KBM-7 (cell line): ENCODE results near the gene RNPEPL1.
A peak's percentile ranks its signal among the peaks of the same experiment; 100 is the strongest.
"Not testable (repeated sequence)": the region's sequence is repeated elsewhere in the genome, so short reads cannot be mapped to it uniquely, and the experiment has no call there.

Source experiments
- DNase-seq: peaks from one replicate; pipeline ENCODE4 v3.0.0-alpha.2; 2015
- in situ Hi-C: fragments of 300-500 bp; cut with MboI; formaldehyde crosslinking; loops from 2 replicates; pipeline ENCODE4 v1.14.3; 2020; ENCODE audit warnings: low sequenced_read_pairs, low pct_unique_long_range_greater_than_20kb, mixed read lengths

The RNPEPL1 gene

DNA sequence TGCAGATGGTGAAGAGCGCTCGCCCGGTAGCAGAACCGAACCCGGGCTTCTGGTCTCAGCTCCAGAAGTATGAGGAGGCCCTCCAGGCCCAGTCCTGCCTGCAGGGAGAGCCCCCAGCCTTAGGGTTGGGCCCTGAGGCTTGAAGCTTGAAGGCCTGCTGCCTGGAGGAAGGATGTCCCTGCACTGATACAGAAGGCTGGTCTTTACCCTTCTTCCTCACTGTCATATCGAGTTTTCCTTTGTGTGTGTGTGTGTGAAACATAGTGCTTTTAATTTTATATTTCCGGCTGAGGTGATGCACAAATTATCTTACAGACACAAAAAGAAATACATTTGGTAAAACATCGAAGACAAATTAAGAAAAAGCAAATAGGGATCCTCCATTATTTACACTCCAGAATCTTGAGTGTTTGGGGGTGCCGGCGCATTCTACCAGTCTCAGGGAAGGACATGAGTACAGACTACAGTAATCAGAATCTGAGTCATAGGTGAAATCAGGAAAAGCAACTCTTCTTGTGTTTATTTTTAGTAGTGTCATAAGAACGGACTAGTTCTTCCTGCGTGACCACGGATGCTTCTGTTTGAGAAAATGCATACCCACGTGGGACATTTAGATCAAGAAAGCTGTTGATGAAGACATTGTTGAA lies 6.8 kb upstream of the RNPEPL1 start:
- DNase-seq = no peak
- in situ Hi-C loops = no loop called here

DNA sequence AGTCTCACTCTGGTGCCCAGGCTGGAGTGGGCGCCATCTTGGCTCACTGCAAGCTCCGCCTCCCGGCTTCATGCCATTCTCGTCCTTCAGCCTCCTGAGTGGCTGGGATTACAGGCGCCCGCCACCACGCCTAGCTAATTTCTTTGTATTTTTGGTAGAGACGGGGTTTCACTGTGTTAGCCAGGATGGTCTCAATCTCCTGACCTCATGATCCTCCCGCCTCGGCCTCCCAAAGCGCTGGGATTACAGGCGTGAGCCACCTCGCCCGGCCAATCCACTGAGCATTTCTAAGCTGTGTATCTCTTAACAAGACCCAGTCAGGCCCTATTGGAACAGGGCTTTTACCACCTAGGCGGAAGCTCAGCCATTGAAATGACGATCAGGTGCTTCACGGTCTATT lies 5.1 kb upstream of the RNPEPL1 start:
- in situ Hi-C loops, DNase-seq: not testable (repeated sequence)

DNA sequence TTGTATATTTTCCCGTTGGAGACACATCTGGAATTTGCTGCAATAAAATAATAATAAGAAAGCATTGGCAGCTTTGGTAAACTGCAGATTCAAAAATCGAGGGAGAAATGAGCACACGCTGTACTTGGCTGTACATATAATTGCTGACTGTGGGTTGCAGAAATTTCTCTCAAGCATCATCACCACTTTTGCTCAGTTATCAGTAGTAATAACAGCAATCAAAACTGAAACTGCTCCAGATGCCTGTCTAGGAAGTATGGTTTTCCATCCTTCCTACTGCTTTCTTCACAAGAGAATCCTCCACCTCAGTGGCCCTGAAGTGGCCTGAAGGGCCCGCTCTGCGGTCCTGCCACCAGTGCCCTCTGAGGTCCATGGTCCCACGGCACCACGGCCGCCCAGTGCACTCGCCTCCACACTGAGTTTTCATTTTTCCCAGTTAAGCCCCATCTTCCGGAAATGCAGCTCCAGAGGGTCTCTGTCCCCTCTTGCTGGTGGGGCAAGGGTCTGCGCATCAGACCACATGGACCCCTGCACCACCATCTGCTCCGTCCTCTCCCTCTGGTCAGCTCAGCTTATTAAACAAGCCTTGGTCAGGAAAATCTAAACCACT lies 4.2 kb upstream of the RNPEPL1 start:
- in situ Hi-C loops = no loop called here
- DNase-seq = no peak

DNA sequence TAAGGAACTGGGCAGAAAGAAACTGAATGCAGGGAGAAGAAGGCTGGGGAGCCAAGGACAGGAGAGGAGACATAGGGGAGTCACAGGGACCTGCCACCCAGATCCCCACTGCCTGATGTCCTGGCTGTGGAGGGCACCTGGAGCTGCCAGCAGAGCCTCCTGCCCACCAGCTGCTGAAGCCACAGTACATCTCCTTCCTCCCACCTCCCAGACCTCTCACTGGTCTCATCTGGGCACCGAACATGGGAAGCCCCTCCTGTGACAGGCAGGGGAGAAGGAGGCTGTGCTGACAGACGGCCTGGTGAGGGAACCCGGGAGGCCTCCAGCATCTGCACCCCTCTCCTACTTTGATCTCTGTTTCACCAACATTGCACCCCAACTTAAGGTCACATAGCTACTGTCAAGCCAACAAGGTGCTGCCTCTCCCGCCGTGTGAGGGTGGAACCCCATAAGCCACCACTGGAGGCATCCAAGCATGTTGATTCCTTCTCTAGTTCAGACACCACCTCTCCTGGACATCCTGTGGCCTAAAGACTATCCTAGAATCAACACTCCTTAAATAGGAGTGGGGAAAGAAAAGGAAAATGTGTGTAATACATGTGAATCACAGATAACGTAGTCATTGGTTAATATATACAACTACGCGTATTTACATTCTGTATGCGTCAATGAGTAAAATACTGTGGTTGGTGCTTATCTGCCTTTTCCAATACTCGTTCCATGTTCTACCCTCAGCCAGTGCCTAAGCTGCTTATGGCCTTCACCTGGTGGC lies 3.5 kb upstream of the RNPEPL1 start:
- in situ Hi-C loops = no loop called here
- no peak for DNase-seq

DNA sequence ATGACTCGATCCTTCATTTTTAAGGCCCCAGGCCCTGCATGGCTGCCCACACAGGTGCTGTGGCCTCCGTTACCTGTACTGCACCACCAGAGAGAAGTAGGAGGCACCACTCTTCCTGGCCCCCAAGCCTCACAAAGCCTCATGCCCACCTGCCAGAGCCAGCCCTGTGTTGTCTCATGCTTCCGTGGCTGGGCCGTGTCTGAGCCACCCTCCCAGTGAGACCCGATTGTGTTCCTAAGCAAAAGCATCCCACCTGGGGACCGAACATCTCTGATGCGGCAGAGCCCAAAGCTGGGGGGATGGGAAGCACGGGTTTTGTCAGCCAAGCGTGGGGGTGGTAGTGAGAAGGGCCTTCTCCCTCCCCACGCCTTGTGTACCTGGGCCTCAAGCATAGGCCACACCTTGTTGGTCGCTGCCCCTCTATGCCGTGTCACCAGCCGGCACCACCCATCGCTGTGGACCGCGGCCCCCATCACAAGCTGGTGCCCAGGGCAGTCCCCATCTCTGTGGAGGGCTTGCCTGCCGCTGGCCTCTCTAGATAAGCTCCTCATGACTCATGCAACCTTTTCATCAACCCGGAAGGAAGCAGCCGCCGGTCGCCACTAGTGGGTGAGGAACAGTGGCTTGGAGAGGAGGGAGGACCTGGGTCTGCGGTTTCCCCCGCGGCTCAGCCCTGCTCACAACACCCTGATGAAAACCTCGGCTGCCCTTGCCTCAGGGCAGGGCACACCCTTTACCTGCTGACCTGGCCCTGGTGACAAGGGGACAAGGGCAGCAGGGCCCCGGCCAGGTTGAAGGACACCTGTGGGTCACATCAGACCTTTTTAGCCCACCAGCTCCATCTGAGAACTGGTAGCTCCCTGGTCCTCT lies 2.7 kb upstream of the RNPEPL1 start:
- peak; percentile 98 for DNase-seq
- in situ Hi-C loops = no loop called here

DNA sequence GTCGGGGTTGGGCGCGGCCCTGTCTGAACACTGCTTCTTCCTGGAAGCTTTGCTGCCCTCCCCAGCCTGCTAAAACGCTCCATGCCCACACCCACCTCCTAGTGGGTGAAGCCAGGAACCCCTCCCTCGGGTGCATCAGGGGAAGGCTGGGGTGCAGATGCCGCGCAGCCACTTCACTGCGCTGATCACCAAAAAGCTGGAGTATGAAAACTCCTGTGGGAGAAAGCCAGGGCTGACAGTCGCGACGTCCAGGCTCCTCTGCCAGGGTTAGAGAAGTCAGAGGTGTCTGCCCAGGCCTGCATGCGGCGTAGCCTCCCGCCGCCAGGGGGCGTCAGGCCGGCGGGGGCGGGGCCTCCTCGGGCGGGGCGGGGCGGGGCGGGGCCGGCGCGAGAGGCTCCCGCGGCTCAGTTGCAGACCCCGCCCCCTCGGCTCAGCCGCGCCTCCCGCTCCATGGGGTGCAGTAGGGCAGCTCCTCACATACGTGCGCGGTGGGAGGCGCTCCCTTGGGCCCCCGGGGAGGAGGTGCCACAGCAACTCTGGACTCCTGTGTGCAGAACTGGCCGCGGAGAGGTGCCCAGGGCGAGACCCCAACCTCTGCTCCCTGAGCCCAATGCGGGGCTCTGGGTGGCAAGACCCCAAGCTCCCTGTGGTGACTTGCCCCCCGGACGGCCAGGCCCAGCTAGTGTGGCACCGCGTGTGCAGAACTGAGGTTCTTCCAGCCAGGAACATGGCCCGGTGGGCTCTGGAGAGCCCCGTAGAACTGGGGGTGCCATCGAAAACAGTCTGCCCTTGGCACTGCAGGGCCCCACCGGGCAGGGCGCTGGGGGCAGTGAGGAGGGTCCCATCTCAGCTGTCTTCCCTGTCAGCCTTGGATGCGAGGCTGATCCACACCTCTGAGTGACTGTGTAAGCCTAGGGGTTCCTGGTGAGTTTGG lies 1.8 kb upstream of the RNPEPL1 start:
- DNase-seq = peak; percentile 80
- in situ Hi-C loops = no loop called here

DNA sequence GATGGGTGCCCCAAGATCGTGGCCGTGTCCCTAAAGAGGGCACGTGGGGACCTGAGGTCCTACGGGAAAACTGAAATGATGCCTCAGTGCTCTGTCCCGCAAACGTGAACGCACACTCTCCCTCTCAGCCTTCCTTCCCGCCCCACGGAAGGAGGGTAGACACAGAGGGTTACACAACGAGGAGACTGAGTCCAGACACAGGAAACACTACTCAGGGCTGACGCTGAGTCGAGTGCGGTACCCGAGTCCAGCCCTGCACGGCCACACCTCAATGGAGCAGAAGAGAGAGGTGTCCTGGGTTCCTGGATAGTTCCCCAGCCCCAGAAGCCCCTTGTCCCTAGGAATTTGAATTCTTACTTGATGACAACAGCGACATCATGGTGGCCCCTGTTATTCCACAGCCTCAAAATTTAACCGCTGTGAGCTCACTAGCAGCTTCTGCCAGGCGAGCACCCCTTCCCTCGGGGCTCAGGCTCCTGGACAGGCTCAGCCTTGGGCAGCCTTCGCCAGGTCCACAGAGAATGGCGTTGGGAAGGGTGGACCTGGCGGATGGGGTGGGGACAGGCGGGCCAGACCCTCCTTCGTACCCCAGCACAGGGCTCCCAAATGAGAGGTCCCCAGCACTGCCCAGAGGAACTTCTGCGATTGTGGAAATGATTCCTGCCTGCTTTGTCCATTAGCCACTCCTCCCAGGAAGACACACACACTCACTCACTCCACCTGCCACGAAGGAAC lies 980 bp upstream of the RNPEPL1 start:
- in situ Hi-C loops = no loop called here

DNA sequence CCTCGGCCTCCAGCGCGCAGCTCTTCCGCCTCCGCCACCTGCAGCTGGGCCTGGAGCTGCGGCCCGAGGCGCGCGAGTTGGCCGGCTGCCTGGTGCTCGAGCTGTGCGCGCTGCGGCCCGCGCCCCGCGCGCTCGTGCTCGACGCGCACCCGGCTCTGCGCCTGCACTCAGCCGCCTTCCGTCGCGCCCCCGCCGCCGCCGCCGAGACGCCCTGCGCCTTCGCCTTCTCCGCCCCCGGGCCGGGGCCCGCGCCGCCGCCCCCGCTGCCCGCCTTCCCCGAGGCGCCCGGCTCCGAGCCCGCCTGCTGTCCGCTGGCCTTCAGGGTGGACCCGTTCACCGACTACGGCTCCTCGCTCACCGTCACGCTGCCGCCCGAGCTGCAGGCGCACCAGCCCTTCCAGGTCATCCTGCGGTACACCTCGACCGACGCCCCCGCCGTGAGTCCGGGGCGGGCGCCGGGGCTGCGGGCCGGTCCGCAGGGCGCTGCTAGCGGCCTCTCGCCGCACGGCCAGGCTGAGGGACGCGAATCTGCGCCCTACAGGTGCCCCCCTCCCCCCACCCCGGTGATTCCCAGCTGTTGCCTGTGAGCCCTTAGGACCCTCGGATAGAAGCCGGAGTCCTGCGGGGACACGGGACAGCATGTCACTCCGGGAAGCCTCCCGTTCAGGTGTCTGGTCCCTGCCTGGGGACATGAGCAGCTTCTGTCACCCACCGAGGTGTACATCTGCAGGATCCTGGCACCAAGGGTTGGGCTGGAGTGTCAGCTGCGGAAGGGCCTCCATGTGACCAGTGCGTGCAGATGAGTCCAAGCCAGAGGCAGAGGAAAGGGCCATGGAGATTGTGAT lies 616 bp downstream of the RNPEPL1 start:
- DNase-seq = peak; percentile 39
- in situ Hi-C loops = no loop called here

More for the DNA sequence above, 980 bp upstream of the RNPEPL1 start:
- DNase-seq = peak; percentile 20

DNA sequence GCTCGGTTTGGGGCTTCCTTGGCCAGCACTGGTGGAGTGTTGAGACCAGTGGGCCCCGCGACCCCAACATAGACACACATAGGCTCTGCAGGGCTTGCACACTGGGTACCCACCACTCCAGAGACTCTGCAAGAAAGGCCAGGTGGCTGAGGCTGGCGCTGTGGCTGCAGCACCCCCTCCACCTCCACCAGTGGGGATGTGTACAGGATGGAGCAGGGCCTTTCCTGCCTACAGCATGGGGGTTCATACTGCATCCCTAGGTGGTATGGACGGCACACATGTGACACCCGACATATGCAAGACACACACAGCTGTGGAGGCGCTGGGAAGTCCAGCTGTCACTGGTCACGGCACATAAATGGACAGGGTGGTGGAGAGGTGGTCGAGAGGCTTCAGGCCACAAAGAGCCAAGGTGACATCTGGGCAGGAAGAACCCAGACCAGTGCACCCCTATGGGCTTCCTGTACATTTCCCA lies 1.3 kb downstream of the RNPEPL1 start:
- no peak for DNase-seq
- in situ Hi-C loops = no loop called here

DNA sequence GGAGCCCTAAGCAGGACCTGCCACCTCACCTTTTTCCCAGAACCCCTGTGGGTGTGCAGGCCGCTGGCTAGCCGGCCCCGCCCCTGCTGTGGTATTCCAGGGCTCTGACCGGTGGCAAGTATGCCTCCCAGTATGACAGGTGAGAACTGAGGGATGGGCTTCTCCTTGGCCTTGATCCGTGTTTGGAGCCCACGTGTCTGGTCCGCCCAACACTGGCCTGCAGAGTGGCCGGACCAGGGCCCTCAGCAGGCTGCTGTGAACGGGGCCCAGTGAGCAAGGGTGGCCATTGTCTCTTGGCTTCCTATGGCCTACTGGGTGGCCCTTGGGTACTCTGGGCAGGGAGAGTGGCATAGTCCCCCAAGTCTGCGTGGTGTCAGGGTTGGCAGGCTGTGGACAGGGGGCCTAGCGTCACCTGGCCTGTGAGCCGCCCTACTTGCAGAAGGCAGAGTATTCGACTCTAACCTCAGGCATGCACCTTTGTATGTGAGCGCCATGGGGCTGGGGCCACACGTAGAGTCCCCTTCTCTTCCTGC lies 1.8 kb downstream of the RNPEPL1 start:
- DNase-seq = no peak
- in situ Hi-C loops = no loop called here

DNA sequence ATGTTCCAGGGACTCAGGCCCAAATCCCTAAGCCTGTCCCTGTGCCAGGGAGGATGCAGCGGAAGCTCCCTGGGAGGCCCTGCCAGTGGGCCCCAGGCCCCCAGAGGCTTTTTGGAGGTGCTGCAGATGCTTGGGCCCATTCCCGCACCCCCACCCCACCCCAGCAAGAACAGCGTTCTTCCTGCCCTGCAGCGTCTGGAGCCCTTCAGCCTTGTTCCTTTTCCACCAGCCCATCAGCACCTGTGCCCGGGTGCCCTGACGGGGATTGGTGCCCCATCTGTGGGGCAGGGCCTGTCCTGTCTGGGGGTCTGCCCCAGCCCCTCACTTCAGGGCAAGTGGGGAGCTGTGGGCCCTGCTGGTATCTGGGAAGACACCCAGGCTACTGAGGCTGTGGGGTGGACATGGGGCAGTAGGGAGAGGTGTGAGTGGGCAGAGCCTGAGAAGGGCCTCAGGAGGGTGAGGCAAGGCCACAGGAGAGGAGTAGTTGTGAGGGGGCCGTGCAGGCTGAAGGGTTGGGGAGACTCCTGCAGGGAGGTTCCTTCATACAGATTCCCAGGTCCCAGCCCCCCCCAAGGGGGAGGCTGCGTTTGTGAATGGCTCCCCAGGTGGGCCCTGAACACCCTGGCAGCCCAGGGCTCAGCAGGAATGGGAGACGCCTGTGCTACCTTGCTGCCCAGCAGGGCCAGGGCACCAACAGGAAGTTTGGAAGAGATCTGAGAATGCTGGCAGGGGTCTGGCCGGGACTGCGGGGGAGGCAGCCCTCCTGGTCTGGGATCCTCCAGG lies 2.4 kb downstream of the RNPEPL1 start:
- DNase-seq = no peak
- in situ Hi-C loops = no loop called here

DNA sequence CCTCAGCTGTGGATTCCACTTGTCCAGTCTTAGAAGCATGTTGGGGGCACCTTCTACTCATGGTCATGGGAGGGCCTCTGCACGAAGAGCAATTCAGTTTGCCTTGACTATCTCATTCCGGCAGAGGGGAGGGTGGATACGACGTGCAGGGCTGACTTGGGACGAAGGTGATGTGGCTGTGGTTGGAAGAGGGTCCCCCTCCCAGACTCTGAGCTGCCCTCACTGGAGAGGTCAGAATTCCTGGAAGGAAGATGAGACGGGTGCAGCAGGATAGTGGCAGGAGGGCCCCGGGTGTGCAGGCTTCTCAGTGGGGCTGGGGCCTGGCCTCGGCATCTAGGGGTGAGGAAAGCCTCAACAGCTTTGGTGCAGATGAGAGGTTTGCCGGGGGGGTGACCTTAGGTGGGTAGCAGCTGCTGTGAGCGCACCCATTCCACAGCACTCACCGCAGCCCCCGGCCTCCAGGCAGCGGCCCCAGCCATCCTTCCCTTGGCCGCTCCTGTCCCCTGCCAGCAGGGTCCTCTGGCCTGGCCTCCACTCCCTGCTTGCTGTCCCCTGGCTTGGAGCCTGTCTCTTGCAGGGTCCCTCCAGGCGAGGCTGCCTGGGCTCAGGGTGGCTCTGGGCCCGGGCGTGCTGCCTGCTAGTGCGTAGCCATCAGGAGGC lies 3.2 kb downstream of the RNPEPL1 start:
- in situ Hi-C loops = no loop called here
- DNase-seq = no peak

DNA sequence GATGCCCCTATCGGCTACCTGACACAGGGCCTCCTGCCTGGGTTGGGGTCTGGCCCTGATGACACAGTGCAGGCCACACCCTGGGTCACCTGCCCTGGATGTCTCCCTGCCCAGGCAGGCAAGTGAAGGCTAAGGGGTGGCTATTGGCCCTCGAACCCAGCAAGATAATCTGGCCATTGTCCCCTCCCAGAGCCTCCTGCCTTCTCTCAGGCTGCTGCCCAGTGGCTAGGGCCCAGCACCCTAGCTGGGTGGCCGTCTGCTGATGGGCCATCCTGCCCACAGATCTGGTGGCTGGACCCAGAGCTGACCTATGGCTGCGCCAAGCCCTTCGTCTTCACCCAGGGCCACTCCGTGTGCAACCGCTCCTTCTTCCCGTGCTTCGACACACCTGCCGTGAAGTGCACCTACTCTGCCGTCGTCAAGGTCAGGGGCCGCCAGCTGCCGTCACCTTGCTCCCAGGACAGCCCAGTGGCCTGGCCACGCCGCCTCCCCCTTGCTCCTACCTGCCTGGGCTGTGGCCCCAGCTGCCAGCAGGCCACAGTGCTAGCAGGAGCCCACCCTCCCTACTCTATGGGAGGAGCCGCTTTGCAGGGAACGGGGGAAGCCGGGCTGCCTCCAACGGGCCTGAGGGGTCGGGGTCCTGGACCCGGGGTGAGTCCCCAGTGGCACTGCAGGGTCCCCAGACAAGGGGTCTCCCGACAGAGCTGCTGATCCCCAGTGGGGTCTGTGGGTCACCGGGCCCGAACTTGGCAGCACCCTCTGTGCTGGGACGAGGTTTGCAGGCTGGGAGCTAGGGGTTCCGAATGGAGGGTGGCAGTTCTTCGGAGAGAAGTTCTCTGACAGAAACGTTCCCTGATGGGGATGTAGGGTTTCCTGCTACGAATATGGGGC lies 4.1 kb downstream of the RNPEPL1 start:
- in situ Hi-C loops = no loop called here
- no peak for DNase-seq

DNA sequence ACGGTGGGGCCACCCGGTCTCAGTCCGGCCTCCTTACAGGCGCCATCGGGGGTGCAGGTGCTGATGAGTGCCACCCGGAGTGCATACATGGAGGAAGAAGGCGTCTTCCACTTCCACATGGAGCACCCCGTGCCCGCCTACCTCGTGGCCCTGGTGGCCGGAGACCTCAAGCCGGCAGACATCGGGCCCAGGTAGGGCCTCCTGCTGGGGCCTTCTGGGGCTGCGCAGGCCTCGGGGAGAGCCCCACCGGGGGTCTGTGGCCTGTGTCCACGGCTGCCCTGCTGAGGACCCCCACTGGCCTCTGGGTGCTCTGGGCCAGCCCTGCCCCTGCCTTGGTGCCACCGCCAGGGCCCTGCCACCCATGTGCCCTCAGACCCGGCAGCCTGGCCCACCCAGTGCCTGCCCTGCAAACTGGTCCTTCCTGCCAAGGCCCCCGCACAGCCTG lies 4.8 kb downstream of the RNPEPL1 start:
- no peak for DNase-seq
- in situ Hi-C loops = no loop called here
